Measurements from ENCODE around the gene PRPF31. TPM values are rescaled to one million over a fixed set of nuclear protein-coding genes. Genes with fewer than 3 reads are reported as not detected.

Gene PRPF31
- total and polyA plus RNA-seq, 2 of the 13 experiments (the other 11 are each of a cell fraction or from before 2014, with no cell fraction given) = 23.8 to 63.8 TPM

- Histone ChIP-seq H3K9me3 (ENCODE audit: low read length) (peaks cover 5% of the 10 kb centered on the region), H2AFZ (ENCODE audit: low read length) (no peak overlapping the region), H4K20me1 (ENCODE audit: insufficient read depth, low read length) (no peaks in the 10 kb centered on the region), H3K9ac (ENCODE audit: insufficient read depth, low read depth, low read length) (no peak overlapping the region), H3K36me3 (replicated peaks in 1 of 2; ENCODE audit: control insufficient read depth in 1 of 2, insufficient read depth in 2 of 2, low read length in 2 of 2) (peaks cover 12 to 46% of the 10 kb centered on the region in 2 experiments; a peak in 4 of 5 replicates), H3K27ac (ENCODE audit: extremely low read length, insufficient read depth, low read length) (no peak overlapping the region), H3K4me3 (replicated peaks in 1 of 3; ENCODE audit: insufficient read depth in 1 of 3, low read depth in 2 of 3, low read length in 3 of 3) (no peak overlapping the region), H3K4me2 (ENCODE audit: low read depth, low read length) (no peak overlapping the region), H3K79me2 (ENCODE audit: insufficient read depth, low read length) (no peaks in the 10 kb centered on the region), H3K4me1 (ENCODE audit: insufficient read depth, low read length) (no peaks in the 10 kb centered on the region), H3K27me3 (ENCODE audit: control insufficient read depth in 1 of 2, insufficient read depth in 2 of 2, low read length in 2 of 2) (no peaks in the 10 kb centered on the region)
- ATAC-seq = no peak
- FAIRE-seq = no peak
- TF ChIP-seq AGO2 (optimal IDR thresholded peaks at IDR 0.05; ENCODE audit: low read depth, low read length) = peak; percentile 9
- peak; percentile 32; the same call in 1 of the 2 replicates for TF ChIP-seq RBFOX2 (IDR thresholded peaks at IDR 0.05; ENCODE audit: low read depth, low read length)
- TF ChIP-seq YEATS2 (CRISPR knock-in tag; IDR thresholded peaks at IDR 0.05; ENCODE audit: borderline replicate concordance) = no peak
- TF ChIP-seq SYNCRIP (IDR thresholded peaks at IDR 0.05; ENCODE audit: insufficient read depth, low read depth, low read length) = no peak
- no peak for DNase-seq (ENCODE audit: low spot score)
- in situ Hi-C loops (cut with HindIII; ENCODE audit: extremely low pct_ligation_motif_present, low pct_unique_long_range_greater_than_20kb) = no loop called here
- intact Hi-C loops (cut with micrococcal nuclease; ENCODE audit: unreplicated experiment) = no loop called here
- ChIA-PET POLR2A (no interaction called here), CTCF (ENCODE audit: low intra/inter-chr PET ratio, low total read pairs) (no interaction called here)
- no TSS peak for BruUV-seq (replicated peaks)
- 96% methylated on average over 25 of the region's 41 CpGs for WGBS (ENCODE audit: low lambda C conversion rate)
Observed at GRCh38 chr19:54128796-54129616, 13.5 kb downstream of the PRPF31 start.

DNA sequence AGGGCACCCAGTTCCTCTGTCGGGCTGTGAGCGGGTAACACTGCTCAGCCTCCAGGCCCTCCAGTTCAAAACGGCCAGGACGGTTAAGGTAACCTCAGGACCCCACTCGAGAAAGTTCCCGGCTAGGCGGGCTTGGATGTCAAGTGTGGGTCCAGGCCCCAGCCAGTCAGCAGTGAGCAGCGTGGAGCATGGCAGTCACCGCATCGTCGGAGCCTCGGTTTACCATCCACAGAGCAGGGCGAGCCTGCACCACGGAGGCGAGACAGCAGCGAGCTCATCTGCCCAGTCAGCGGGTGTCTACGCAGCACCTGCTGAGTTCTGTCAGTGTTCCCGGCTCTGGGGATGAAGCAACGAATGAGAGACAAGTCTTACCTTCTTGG lies 14.1 kb downstream of the PRPF31 start:
- no peak overlapping the region for H3K9ac ChIP-seq (ENCODE audit: insufficient read depth, low read depth, low read length)
- H3K4me3 ChIP-seq (replicated peaks in 1 of 3; ENCODE audit: insufficient read depth in 1 of 3, low read depth in 2 of 3, low read length in 3 of 3) = no peak overlapping the region
- peaks cover 5% of the 10 kb centered on the region for H3K9me3 ChIP-seq (ENCODE audit: low read length)
- H3K4me2 ChIP-seq (ENCODE audit: low read depth, low read length) = no peak overlapping the region
- intact Hi-C loops (cut with micrococcal nuclease; ENCODE audit: unreplicated experiment) = no loop called here
- WGBS (ENCODE audit: low lambda C conversion rate) = 83% methylated on average over 5 of the region's 20 CpGs
- H2AFZ ChIP-seq (ENCODE audit: low read length) = no peak overlapping the region
- FAIRE-seq = no peak
- BruUV-seq (replicated peaks) = no TSS peak
- no peak for DNase-seq (ENCODE audit: low spot score)
- CTCF ChIA-PET (ENCODE audit: low intra/inter-chr PET ratio, low total read pairs) = no interaction called here
- H3K27ac ChIP-seq (ENCODE audit: extremely low read length, insufficient read depth, low read length) = no peak overlapping the region
- POLR2A ChIA-PET = no interaction called here
- no peak for ATAC-seq
- peaks cover 4% of the 10 kb centered on the region for H3K4me1 ChIP-seq (ENCODE audit: insufficient read depth, low read length)
- H3K27me3 ChIP-seq (ENCODE audit: control insufficient read depth in 1 of 2, insufficient read depth in 2 of 2, low read length in 2 of 2) = no peaks in the 10 kb centered on the region
- no peaks in the 10 kb centered on the region for H3K79me2 ChIP-seq (ENCODE audit: insufficient read depth, low read length)
- in situ Hi-C loops (cut with HindIII; ENCODE audit: extremely low pct_ligation_motif_present, low pct_unique_long_range_greater_than_20kb) = no loop called here
- no peaks in the 10 kb centered on the region for H4K20me1 ChIP-seq (ENCODE audit: insufficient read depth, low read length)
- peaks cover 10 to 40% of the 10 kb centered on the region in 2 experiments; a peak in 4 of 5 replicates for H3K36me3 ChIP-seq (replicated peaks in 1 of 2; ENCODE audit: control insufficient read depth in 1 of 2, insufficient read depth in 2 of 2, low read length in 2 of 2)
- TF ChIP-seq NR2F2 (IDR thresholded peaks at IDR 0.05; ENCODE audit: borderline replicate concordance, low read depth) = no peak
- no peak for TF ChIP-seq ZNF136 (CRISPR knock-in tag; IDR thresholded peaks at IDR 0.05; ENCODE audit: low read depth)
- TF ChIP-seq ZNF790 (CRISPR knock-in tag; IDR thresholded peaks at IDR 0.05; ENCODE audit: borderline replicate concordance) = no peak
- TF ChIP-seq GPN1 (CRISPR knock-in tag; IDR thresholded peaks at IDR 0.05; ENCODE audit: borderline replicate concordance) = no peak
- TF ChIP-seq CBX1 (IDR thresholded peaks at IDR 0.05; ENCODE audit: low read depth) = no peak
- no peak for TF ChIP-seq ESRRA (CRISPR knock-in tag; IDR thresholded peaks at IDR 0.05; ENCODE audit: low read depth)
- no peak for TF ChIP-seq SRSF1 (optimal IDR thresholded peaks at IDR 0.05; ENCODE audit: low read depth, low read length)
- no peak for TF ChIP-seq ZNF207 (IDR thresholded peaks at IDR 0.05; ENCODE audit: borderline replicate concordance)
- TF ChIP-seq, protein P1, sequence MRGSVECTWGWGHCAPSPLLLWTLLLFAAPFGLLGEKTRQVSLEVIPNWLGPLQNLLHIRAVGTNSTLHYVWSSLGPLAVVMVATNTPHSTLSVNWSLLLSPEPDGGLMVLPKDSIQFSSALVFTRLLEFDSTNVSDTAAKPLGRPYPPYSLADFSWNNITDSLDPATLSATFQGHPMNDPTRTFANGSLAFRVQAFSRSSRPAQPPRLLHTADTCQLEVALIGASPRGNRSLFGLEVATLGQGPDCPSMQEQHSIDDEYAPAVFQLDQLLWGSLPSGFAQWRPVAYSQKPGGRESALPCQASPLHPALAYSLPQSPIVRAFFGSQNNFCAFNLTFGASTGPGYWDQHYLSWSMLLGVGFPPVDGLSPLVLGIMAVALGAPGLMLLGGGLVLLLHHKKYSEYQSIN (CRISPR knock-in tag; IDR thresholded peaks at IDR 0.05; ENCODE audit: borderline replicate concordance) = no peak
- TF ChIP-seq GTF3A (CRISPR knock-in tag; conservative IDR thresholded peaks at IDR 0.05) = no peak
- no peak for TF ChIP-seq SPEN (CRISPR knock-in tag; IDR thresholded peaks at IDR 0.05; ENCODE audit: low read depth)
- no peak for TF ChIP-seq RBFOX2 (IDR thresholded peaks at IDR 0.05; ENCODE audit: low read depth, low read length)
- no peak for TF ChIP-seq ZBTB37 (CRISPR knock-in tag; IDR thresholded peaks at IDR 0.05)
- TF ChIP-seq FOXM1 (CRISPR knock-in tag; IDR thresholded peaks at IDR 0.05) = no peak
